Natural killer cell (primary cell): ENCODE data around the gene EEF1A1. TPM values are rescaled to one million over a fixed set of nuclear protein-coding genes. Genes with fewer than 3 reads are reported as not detected.
"Not testable (repeated sequence)": the region's sequence is repeated elsewhere in the genome, so short reads cannot be mapped to it uniquely, and the experiment has no call there.

Experiments
- ATAC-seq, 3 donors: fragments of 150-1000 bp in 2 of 3; fragments of 200-7000 bp in 1 of 3; cut with Tn5 transposase; 1 replicate in 1 of 3; 2 replicates in 2 of 3; pipeline ENCODE4 v1.10.0; 2021; ENCODE audit warnings: mild to moderate bottlenecking in 2 of 3, moderate library complexity in 2 of 3
- DNase-seq, 2 donors: peaks; one replicate each; pipeline versions ENCODE4 v3.0.0 to v3.0.0-alpha.2; 2013 to 2021; ENCODE audit warnings: mixed read lengths in 1 of 2
- H3K27ac ChIP-seq: one replicate; pipeline ENCODE4 v1.5.1; 2013; ENCODE audit warnings: mild to moderate bottlenecking, low read length
- H3K27me3 ChIP-seq: one replicate; pipeline ENCODE4 v1.6.1; 2013; ENCODE audit warnings: low read length; ENCODE audit not compliant: control insufficient read depth, insufficient read depth
- H3K36me3 ChIP-seq: one replicate; pipeline ENCODE4 v1.6.1; 2013; ENCODE audit warnings: low read length; ENCODE audit not compliant: control insufficient read depth, insufficient read depth
- H3K4me1 ChIP-seq: one replicate; pipeline ENCODE4 v1.6.1; 2013; ENCODE audit warnings: low read length; ENCODE audit not compliant: control insufficient read depth, insufficient read depth
- H3K4me3 ChIP-seq: one replicate; pipeline ENCODE4 v1.5.1; 2013; ENCODE audit warnings: low read length
- H3K9me3 ChIP-seq: one replicate; pipeline ENCODE4 v1.6.1; 2013; ENCODE audit warnings: low read length; ENCODE audit not compliant: control insufficient read depth, insufficient read depth
- H3K27ac Mint-ChIP-seq, 2 donors: one replicate each; pipeline ENCODE4 v1.8.0; 2022; ENCODE audit warnings: mild to moderate bottlenecking in 2 of 2, mixed read lengths in 2 of 2, moderate library complexity in 1 of 2
- H3K27me3 Mint-ChIP-seq, 2 donors: one replicate each; pipeline ENCODE4 v1.8.0; 2022; ENCODE audit warnings: low read depth in 2 of 2, mixed read lengths in 2 of 2
- H3K36me3 Mint-ChIP-seq: one replicate; pipeline ENCODE4 v1.8.0; 2022; ENCODE audit warnings: mixed read lengths
- H3K4me1 Mint-ChIP-seq, 2 donors: one replicate each; pipeline ENCODE4 v1.8.0; 2022; ENCODE audit warnings: mixed read lengths in 2 of 2
- H3K4me3 Mint-ChIP-seq: one replicate; pipeline ENCODE4 v1.8.0; 2022; ENCODE audit warnings: mild to moderate bottlenecking, moderate library complexity, mixed read lengths
- H3K9me3 Mint-ChIP-seq, 2 donors: one replicate each; pipeline ENCODE4 v1.8.0; 2022; ENCODE audit warnings: mixed read lengths in 2 of 2
- CTCF ChIP-seq: fragments of 200-600 bp; IDR thresholded peaks from one replicate; pipeline ENCODE4 v1.8.0; 2022; ENCODE audit warnings: antibody characterized with exemption
- WGBS: methylation state at CpG from one replicate; pipeline ENCODE4 v1.1.7; 2013; ENCODE audit warnings: missing lambda C conversion rate; ENCODE audit not compliant: insufficient coverage; 5-methylcytosine and 5-hydroxymethylcytosine counted together
- intact Hi-C: fragments of 100-400 bp; cut with micrococcal nuclease; formaldehyde crosslinking; loops from one replicate; pipeline ENCODE4 v1.14.2; 2022
- total RNA-seq, 4 donors: library from RNA; stranded (reverse); fragments of 120-200 nt in 1 of 4; gene quantifications; one replicate each; pipeline versions ENCODE4 v1.2.3 to v1.2.4, GENCODE V29; 2013 to 2022

Gene EEF1A1
- total RNA-seq, 3 donors from 2014 or later (not counting 1 experiment from before 2014, with no cell fraction given), result 6,475 to 7,348 (median 7,348) TPM

- H3K27ac ChIP-seq, result peak overlapping the region; percentile 98
- Mint-ChIP-seq H3K9me3 (no peaks in the 10 kb centered on the region), H3K4me1 (peaks cover 70 to 72% of the 10 kb centered on the region in 2 donors), H3K36me3 (peaks cover 22% of the 10 kb centered on the region), H3K4me3 (peak overlapping the region; percentile 92), H3K27ac (peak overlapping the region; percentile 98 to 100), H3K27me3 (no peaks in the 10 kb centered on the region)
- TF ChIP-seq CTCF, result no peak
- H3K36me3 ChIP-seq, result peaks cover 43% of the 10 kb centered on the region
- no peaks in the 10 kb centered on the region for H3K9me3 ChIP-seq
- DNase-seq, result peak; percentile 82 to 91
- H3K27me3 ChIP-seq, result no peaks in the 10 kb centered on the region
- peaks cover 52% of the 10 kb centered on the region for H3K4me1 ChIP-seq
- ATAC-seq, result peak; percentile 34 to 54 (median 41)
- under 1% methylated on average over 53 of the region's 56 CpGs for WGBS
- peak overlapping the region; percentile 100 for H3K4me3 ChIP-seq
- intact Hi-C loops, result loop anchor here (1.0 to 5.0 kb wide), 2 partner anchors 60 to 98 kb away; no protein-coding TSS in a partner anchor
Observed at GRCh38 chr6:73519926-73520687, 725 bp downstream of the EEF1A1 start.

GRCh38 chr6:73518982-73519881 is 1.6 kb downstream of the EEF1A1 start:
- H3K36me3 Mint-ChIP-seq, result peaks cover 22% of the 10 kb centered on the region

GRCh38 chr6:73518100-73518981 is 2.5 kb downstream of the EEF1A1 start:
- H3K4me1 Mint-ChIP-seq, result peaks cover 70 to 71% of the 10 kb centered on the region in 2 donors
- 47% methylated on average over 10 of the region's 19 CpGs for WGBS
- Histone ChIP-seq H3K27ac (peak overlapping the region; percentile 26), H3K4me1 (peaks cover 55% of the 10 kb centered on the region), H3K36me3 (peaks cover 51% of the 10 kb centered on the region)
- H3K36me3 Mint-ChIP-seq, result peaks cover 22% of the 10 kb centered on the region
- ATAC-seq, H3K27me3 ChIP-seq, intact Hi-C loops, H3K9me3 Mint-ChIP-seq, H3K9me3 ChIP-seq, H3K27me3 Mint-ChIP-seq, H3K4me3 ChIP-seq: not testable (repeated sequence)
- peak in 1 of 2 donors; percentile 29 for DNase-seq
- H3K4me3 Mint-ChIP-seq, result peak overlapping the region; percentile 92
- H3K27ac Mint-ChIP-seq, result peak overlapping the region; percentile 98 to 100

More at GRCh38 chr6:73518982-73519881, 1.6 kb downstream of the EEF1A1 start:
- DNase-seq, result peak in 1 of 2 donors; percentile 61
- Mint-ChIP-seq H3K4me1 (peaks cover 74 to 76% of the 10 kb centered on the region in 2 donors), H3K27ac (peak overlapping the region; percentile 98 to 100), H3K4me3 (peak overlapping the region; percentile 92)
- intact Hi-C loops, H3K9me3 ChIP-seq, H3K27me3 Mint-ChIP-seq, H3K9me3 Mint-ChIP-seq, ATAC-seq, H3K27me3 ChIP-seq: not testable (repeated sequence)
- 20% methylated on average over 5 of the region's 8 CpGs for WGBS
- peaks cover 51% of the 10 kb centered on the region for H3K36me3 ChIP-seq
- peak overlapping the region; percentile 100 for H3K4me3 ChIP-seq
- peaks cover 56% of the 10 kb centered on the region for H3K4me1 ChIP-seq
- peak overlapping the region; percentile 98 for H3K27ac ChIP-seq
